Natural killer cell (primary cell): ENCODE data around the gene HSP90AA1. TPM values are rescaled to one million over a fixed set of nuclear protein-coding genes. Genes with fewer than 3 reads are reported as not detected.
A peak's percentile ranks its signal among the peaks of the same experiment; 100 is the strongest.
"Not testable (repeated sequence)": the region's sequence is repeated elsewhere in the genome, so short reads cannot be mapped to it uniquely, and the experiment has no call there.

Experiments used
- ATAC-seq, 3 donors: fragments of 150-1000 bp in 2 of 3; fragments of 200-7000 bp in 1 of 3; cut with Tn5 transposase; 1 replicate in 1 of 3; 2 replicates in 2 of 3; pipeline ENCODE4 v1.10.0; 2021; ENCODE audit warnings: mild to moderate bottlenecking in 2 of 3, moderate library complexity in 2 of 3
- DNase-seq, 2 donors: peaks; one replicate each; pipeline versions ENCODE4 v3.0.0 to v3.0.0-alpha.2; 2013 to 2021; ENCODE audit warnings: mixed read lengths in 1 of 2
- H3K27ac ChIP-seq: one replicate; pipeline ENCODE4 v1.5.1; 2013; ENCODE audit warnings: mild to moderate bottlenecking, low read length
- H3K27me3 ChIP-seq: one replicate; pipeline ENCODE4 v1.6.1; 2013; ENCODE audit warnings: low read length; ENCODE audit not compliant: control insufficient read depth, insufficient read depth
- H3K36me3 ChIP-seq: one replicate; pipeline ENCODE4 v1.6.1; 2013; ENCODE audit warnings: low read length; ENCODE audit not compliant: control insufficient read depth, insufficient read depth
- H3K4me1 ChIP-seq: one replicate; pipeline ENCODE4 v1.6.1; 2013; ENCODE audit warnings: low read length; ENCODE audit not compliant: control insufficient read depth, insufficient read depth
- H3K4me3 ChIP-seq: one replicate; pipeline ENCODE4 v1.5.1; 2013; ENCODE audit warnings: low read length
- H3K9me3 ChIP-seq: one replicate; pipeline ENCODE4 v1.6.1; 2013; ENCODE audit warnings: low read length; ENCODE audit not compliant: control insufficient read depth, insufficient read depth
- H3K27ac Mint-ChIP-seq, 2 donors: one replicate each; pipeline ENCODE4 v1.8.0; 2022; ENCODE audit warnings: mild to moderate bottlenecking in 2 of 2, mixed read lengths in 2 of 2, moderate library complexity in 1 of 2
- H3K27me3 Mint-ChIP-seq, 2 donors: one replicate each; pipeline ENCODE4 v1.8.0; 2022; ENCODE audit warnings: low read depth in 2 of 2, mixed read lengths in 2 of 2
- H3K36me3 Mint-ChIP-seq: one replicate; pipeline ENCODE4 v1.8.0; 2022; ENCODE audit warnings: mixed read lengths
- H3K4me1 Mint-ChIP-seq, 2 donors: one replicate each; pipeline ENCODE4 v1.8.0; 2022; ENCODE audit warnings: mixed read lengths in 2 of 2
- H3K4me3 Mint-ChIP-seq: one replicate; pipeline ENCODE4 v1.8.0; 2022; ENCODE audit warnings: mild to moderate bottlenecking, moderate library complexity, mixed read lengths
- H3K9me3 Mint-ChIP-seq, 2 donors: one replicate each; pipeline ENCODE4 v1.8.0; 2022; ENCODE audit warnings: mixed read lengths in 2 of 2
- CTCF ChIP-seq: fragments of 200-600 bp; IDR thresholded peaks from one replicate; pipeline ENCODE4 v1.8.0; 2022; ENCODE audit warnings: antibody characterized with exemption
- WGBS: methylation state at CpG from one replicate; pipeline ENCODE4 v1.1.7; 2013; ENCODE audit warnings: missing lambda C conversion rate; ENCODE audit not compliant: insufficient coverage; 5-methylcytosine and 5-hydroxymethylcytosine counted together
- intact Hi-C: fragments of 100-400 bp; cut with micrococcal nuclease; formaldehyde crosslinking; loops from one replicate; pipeline ENCODE4 v1.14.2; 2022
- total RNA-seq, 4 donors: library from RNA; stranded (reverse); fragments of 120-200 nt in 1 of 4; gene quantifications; one replicate each; pipeline versions ENCODE4 v1.2.3 to v1.2.4, GENCODE V29; 2013 to 2022

The HSP90AA1 gene
- total RNA-seq, 3 donors from 2014 or later (not counting 1 experiment from before 2014, with no cell fraction given), result 470 to 665 (median 663) TPM

GRCh38 chr14:102078831-102079699, 7.8 kb downstream of the HSP90AA1 start:
- ATAC-seq (peak in 1 of 3 donors; percentile 8), DNase-seq (no peak)
- H3K27me3 ChIP-seq, result no peaks in the 10 kb centered on the region
- no peak overlapping the region for H3K27ac ChIP-seq
- WGBS, result 94% methylated on average over 10 of the region's 10 CpGs
- peaks cover 57% of the 10 kb centered on the region for H3K36me3 ChIP-seq
- no peaks in the 10 kb centered on the region for H3K27me3 Mint-ChIP-seq
- H3K4me3 ChIP-seq, result no peak overlapping the region
- no peak for TF ChIP-seq CTCF
- peaks cover 3% of the 10 kb centered on the region for H3K4me1 ChIP-seq
- peak overlapping the region; percentile 6 for H3K4me3 Mint-ChIP-seq
- intact Hi-C loops, result no loop called here
- peaks cover 21 to 31% of the 10 kb centered on the region in 2 donors for H3K4me1 Mint-ChIP-seq
- no peaks in the 10 kb centered on the region for H3K9me3 ChIP-seq
- no peaks in the 10 kb centered on the region for H3K9me3 Mint-ChIP-seq
- H3K27ac Mint-ChIP-seq, result peak overlapping the region; percentile 15 to 95
- H3K36me3 Mint-ChIP-seq, result peaks cover 19% of the 10 kb centered on the region

DNA sequence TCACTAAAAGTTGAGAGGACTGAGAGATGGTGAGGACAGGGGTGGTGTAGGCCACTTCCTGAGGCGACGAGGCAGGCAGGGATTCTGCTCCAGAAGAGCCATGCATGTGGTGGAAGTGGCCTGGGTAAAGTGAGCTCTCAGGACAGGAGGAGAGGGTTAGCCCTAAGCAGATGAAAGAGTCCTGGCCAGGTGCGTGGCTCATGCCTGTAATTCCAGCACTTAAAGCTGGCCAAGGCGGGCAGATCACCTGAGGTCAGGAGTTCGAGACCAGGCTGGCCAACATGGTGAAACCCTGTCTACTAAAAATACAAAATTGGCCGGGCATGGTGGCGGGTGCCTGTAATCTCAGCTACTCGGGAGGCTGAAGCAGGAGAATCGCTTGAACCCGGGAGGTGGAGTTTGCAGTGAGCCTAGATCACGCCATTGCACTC, 8.5 kb downstream of the HSP90AA1 start:
- H3K9me3 ChIP-seq, H3K4me1 ChIP-seq, H3K27ac ChIP-seq, H3K9me3 Mint-ChIP-seq, H3K27me3 ChIP-seq, H3K27me3 Mint-ChIP-seq, DNase-seq, intact Hi-C loops, H3K4me3 Mint-ChIP-seq, H3K4me3 ChIP-seq: not testable (repeated sequence)
- Mint-ChIP-seq H3K27ac (peak overlapping the region; percentile 15 to 95), H3K4me1 (peaks cover 21 to 24% of the 10 kb centered on the region in 2 donors), H3K36me3 (peaks cover 18% of the 10 kb centered on the region)
- ATAC-seq, result peak in 1 of 3 donors; percentile 22
- WGBS, result 93% methylated on average over 11 of the region's 11 CpGs
- H3K36me3 ChIP-seq, result peaks cover 50% of the 10 kb centered on the region

GRCh38 chr14:102077382-102077709, 9.5 kb downstream of the HSP90AA1 start:
- Histone ChIP-seq H3K9me3 (no peaks in the 10 kb centered on the region), H3K4me1 (peaks cover under 1% of the 10 kb centered on the region), H3K4me3 (no peak overlapping the region), H3K36me3 (peaks cover 40% of the 10 kb centered on the region), H3K27me3 (no peaks in the 10 kb centered on the region), H3K27ac (no peak overlapping the region)
- Mint-ChIP-seq H3K36me3 (peaks cover 9% of the 10 kb centered on the region), H3K27me3 (no peaks in the 10 kb centered on the region), H3K9me3 (no peaks in the 10 kb centered on the region), H3K27ac (peak overlapping the region in 1 of 2 donors; percentile 31), H3K4me3 (no peak overlapping the region), H3K4me1 (peaks cover 13 to 16% of the 10 kb centered on the region in 2 donors)
- 85% methylated on average over 5 of the region's 5 CpGs for WGBS
- intact Hi-C loops, result no loop called here
- ATAC-seq (peak in 1 of 3 donors; percentile 9), DNase-seq (no peak)
- TF ChIP-seq CTCF, result no peak

DNA sequence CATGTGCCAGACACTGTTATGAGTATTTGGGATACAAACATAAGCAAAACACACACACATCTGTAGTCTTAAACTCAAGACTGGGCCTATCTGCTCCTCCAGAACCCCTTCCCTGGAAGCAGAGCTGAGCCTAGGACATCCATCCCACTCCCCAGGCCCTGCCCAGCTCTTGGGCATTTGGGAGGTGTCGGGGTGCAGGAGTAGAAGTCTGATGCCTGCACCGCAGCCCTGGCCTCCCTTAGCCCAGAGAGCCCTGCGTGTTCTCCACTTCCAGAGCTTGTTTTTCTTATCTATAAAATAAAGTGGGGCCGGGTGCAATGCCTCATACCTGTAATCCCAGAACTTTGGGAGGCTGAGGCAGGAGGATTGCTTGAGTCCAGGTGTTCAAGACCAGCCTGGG, 11.7 kb downstream of the HSP90AA1 start:
- Mint-ChIP-seq H3K4me1 (peaks cover 11% of the 10 kb centered on the region in 2 donors), H3K4me3 (no peak overlapping the region), H3K27me3 (no peaks in the 10 kb centered on the region), H3K27ac (no peak overlapping the region), H3K36me3 (no peaks in the 10 kb centered on the region), H3K9me3 (no peaks in the 10 kb centered on the region)
- Histone ChIP-seq H3K4me3 (no peak overlapping the region), H3K27ac (no peak overlapping the region), H3K4me1 (peaks cover 20% of the 10 kb centered on the region), H3K27me3 (no peaks in the 10 kb centered on the region), H3K9me3 (no peaks in the 10 kb centered on the region), H3K36me3 (peaks cover 18% of the 10 kb centered on the region)
- TF ChIP-seq CTCF, result no peak
- WGBS, result 96% methylated on average over 3 of the region's 4 CpGs
- no peak for DNase-seq
- intact Hi-C loops, result no loop called here
- no peak for ATAC-seq
